ENCODE results near the gene ARV1. TPM values are rescaled to one million over a fixed set of nuclear protein-coding genes. Genes with fewer than 3 reads are reported as not detected.

Gene ARV1
- total RNA-seq, 6 experiments from 2014 or later: 9.2 to 18.7 (median 13.4) TPM

DNA sequence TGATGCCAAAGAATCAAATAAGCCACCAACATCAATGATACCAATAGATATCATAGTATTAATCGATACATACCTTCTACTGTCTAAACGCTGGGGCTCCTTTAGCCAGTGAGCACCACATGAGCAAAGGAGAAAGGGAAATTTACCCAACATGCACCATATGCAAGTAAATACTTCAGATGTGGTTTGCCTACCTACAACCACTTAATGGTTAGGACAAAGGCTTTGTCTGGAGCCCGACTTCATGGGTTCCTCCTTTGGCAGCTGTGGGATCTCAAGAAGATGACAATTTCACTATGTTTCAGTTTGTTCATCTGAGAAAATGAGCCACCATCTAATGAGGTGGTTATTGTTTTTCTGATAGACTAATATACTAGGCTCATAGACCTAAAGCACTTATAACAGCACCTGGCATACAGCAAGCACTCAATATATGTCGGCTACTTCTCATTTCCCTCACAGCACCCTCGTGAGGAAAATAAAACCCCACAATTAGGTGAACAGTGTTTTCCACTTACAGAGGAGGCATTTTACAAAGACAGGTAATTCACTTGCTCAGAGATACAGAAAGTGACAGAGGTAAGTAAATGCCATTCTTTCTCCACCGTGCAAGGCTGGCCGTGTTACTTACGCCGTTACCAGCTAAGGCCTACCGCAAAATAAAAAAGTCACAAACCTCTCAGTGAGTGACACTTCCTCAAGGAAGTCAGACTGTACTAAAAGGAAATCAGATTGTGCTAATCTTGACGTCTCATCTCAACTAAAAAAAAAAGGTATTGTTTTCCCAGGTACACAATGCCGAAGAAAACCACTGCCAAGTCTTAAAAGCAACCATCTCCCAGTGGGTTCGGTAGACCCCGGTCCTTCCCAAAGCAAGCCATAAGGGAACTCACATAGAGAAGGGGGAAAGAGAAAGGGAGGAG, 1.8 kb upstream of the ARV1 start:
- no peaks in the 10 kb centered on the region for H3K9me3 ChIP-seq
- peak overlapping the region in 2 of 3 donors; percentile 14 to 20 for H3K27ac ChIP-seq
- ATAC-seq: no peak
- no peaks in the 10 kb centered on the region for H3K36me3 ChIP-seq
- no peak for DNase-seq
- no peaks in the 10 kb centered on the region for H3K27me3 ChIP-seq
- H3K4me1 ChIP-seq: peaks cover 0 to 12% (median 5%) of the 10 kb centered on the region in 4 donors
- intact Hi-C loops (cut with DNase I): no loop called here
- 59% methylated on average over 14 of the region's 14 CpGs for WGBS (ENCODE audit: insufficient coverage, low coverage, low lambda C conversion rate, missing lambda C conversion rate)
- TF ChIP-seq POLR2A (IDR thresholded peaks at IDR 0.05) (no peak), CTCF (IDR thresholded peaks at IDR 0.05) (no peak)
- H3K4me3 ChIP-seq: peak overlapping the region; percentile 63 to 78 (median 63)

- DNase-seq: peak; percentile 39 to 64 (median 52)
- Histone ChIP-seq H3K9me3 (no peaks in the 10 kb centered on the region), H3K27ac (peak overlapping the region in 2 of 3 donors; percentile 14 to 20), H3K4me3 (peak overlapping the region; percentile 63 to 78 (median 63)), H3K27me3 (no peaks in the 10 kb centered on the region), H3K36me3 (no peaks in the 10 kb centered on the region), H3K4me1 (peaks cover 0 to 12% (median 5%) of the 10 kb centered on the region in 4 donors)
- ATAC-seq: peak in 2 of 4 donors; percentile 2 to 5
- intact Hi-C loops (cut with DNase I): no loop called here
- WGBS (ENCODE audit: insufficient coverage, low coverage, low lambda C conversion rate, missing lambda C conversion rate): 4% methylated on average over 14 of the region's 52 CpGs
- TF ChIP-seq CTCF (IDR thresholded peaks at IDR 0.05) (peak in 1 of 4 donors; percentile 6), POLR2A (IDR thresholded peaks at IDR 0.05) (no peak)
Measured at GRCh38 chr1:230977761-230978490, 968 bp upstream of the ARV1 start.

DNA sequence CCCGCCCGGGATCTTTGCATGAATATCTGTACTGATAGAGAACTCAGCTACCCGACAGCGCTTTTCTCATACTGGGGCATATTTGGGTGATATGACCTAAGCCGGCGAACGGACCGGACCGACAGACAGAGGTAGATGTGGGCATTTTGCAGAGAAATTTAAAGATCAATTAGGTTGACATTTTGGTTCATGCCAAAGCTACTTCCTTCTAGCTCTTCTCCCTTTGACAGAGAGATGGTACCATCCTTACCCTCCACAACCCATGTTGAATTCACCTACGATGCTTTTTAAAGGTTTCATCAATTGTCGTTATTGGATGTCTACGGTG, 459 bp downstream of the ARV1 start:
- no peak for DNase-seq
- 6% methylated on average over 6 of the region's 12 CpGs for WGBS (ENCODE audit: insufficient coverage, low coverage, low lambda C conversion rate, missing lambda C conversion rate)
- no peaks in the 10 kb centered on the region for H3K27me3 ChIP-seq
- no peaks in the 10 kb centered on the region for H3K9me3 ChIP-seq
- no peaks in the 10 kb centered on the region for H3K36me3 ChIP-seq
- peak overlapping the region; percentile 63 to 78 (median 63) for H3K4me3 ChIP-seq
- ATAC-seq: no peak
- H3K27ac ChIP-seq: peak overlapping the region in 1 of 3 donors; percentile 53
- H3K4me1 ChIP-seq: peaks cover 0 to 12% (median 5%) of the 10 kb centered on the region in 4 donors
- TF ChIP-seq POLR2A (IDR thresholded peaks at IDR 0.05) (no peak), CTCF (IDR thresholded peaks at IDR 0.05) (no peak)
- intact Hi-C loops (cut with DNase I): no loop called here

GRCh38 chr1:230979952-230980351, 1.1 kb downstream of the ARV1 start:
- Histone ChIP-seq H3K9me3 (no peaks in the 10 kb centered on the region), H3K36me3 (no peaks in the 10 kb centered on the region)
- WGBS (ENCODE audit: insufficient coverage, low coverage, low lambda C conversion rate, missing lambda C conversion rate): 75% methylated on average over 4 of the region's 4 CpGs

More at GRCh38 chr1:230979952-230980351, 1.1 kb downstream of the ARV1 start:
- intact Hi-C loops (cut with DNase I): no loop called here
- peaks cover 0 to 12% (median 5%) of the 10 kb centered on the region in 4 donors for H3K4me1 ChIP-seq
- ATAC-seq (no peak), DNase-seq (no peak)
- no peak for TF ChIP-seq CTCF (IDR thresholded peaks at IDR 0.05)
- TF ChIP-seq POLR2A (IDR thresholded peaks at IDR 0.05): no peak
- H3K27me3 ChIP-seq: no peaks in the 10 kb centered on the region
- no peak overlapping the region for H3K27ac ChIP-seq
- peak overlapping the region in 2 of 3 donors; percentile 63 to 78 for H3K4me3 ChIP-seq
